Skeletal muscle satellite cell (primary cell): Measurements from ENCODE around the gene PDC.
"Not testable (repeated sequence)": the region's sequence is repeated elsewhere in the genome, so short reads cannot be mapped to it uniquely, and the experiment has no call there.

Experiments
- H3K27me3 ChIP-seq: 2 replicates; pipeline ENCODE4 v1.7.0; 2013; ENCODE audit warnings: low read length; ENCODE audit not compliant: control insufficient read depth, insufficient read depth
- H3K36me3 ChIP-seq: 2 replicates; pipeline ENCODE4 v1.7.0; 2013; ENCODE audit warnings: mild to moderate bottlenecking, control low read depth, low read length; ENCODE audit not compliant: insufficient read depth
- H3K4me1 ChIP-seq: 2 replicates; pipeline ENCODE4 v1.7.0; 2013; ENCODE audit warnings: low read length; ENCODE audit not compliant: control insufficient read depth, insufficient read depth
- H3K4me2 ChIP-seq: 2 replicates; pipeline ENCODE4 v1.7.0; 2013; ENCODE audit warnings: mild to moderate bottlenecking, low read length
- H3K4me3 ChIP-seq: 2 replicates; pipeline ENCODE4 v1.7.0; 2013; ENCODE audit warnings: low read length
- H3K9ac ChIP-seq: 2 replicates; pipeline ENCODE4 v1.7.0; 2013; ENCODE audit warnings: mild to moderate bottlenecking, low read depth, low read length, moderate library complexity
- H3K9me3 ChIP-seq: replicated peaks from 2 replicates; pipeline ENCODE4 v1.7.0; 2013; ENCODE audit warnings: mild to moderate bottlenecking, control low read depth, low read length

Gene PDC

GRCh38 chr1:186426118-186426517 is 34.8 kb downstream of the PDC start:
- no peak overlapping the region for H3K4me3 ChIP-seq
- H3K27me3 ChIP-seq, result no peaks in the 10 kb centered on the region
- no peaks in the 10 kb centered on the region for H3K9me3 ChIP-seq
- no peak overlapping the region for H3K9ac ChIP-seq
- H3K4me1 ChIP-seq, result no peaks in the 10 kb centered on the region
- no peak overlapping the region for H3K4me2 ChIP-seq
- peaks cover under 1% of the 10 kb centered on the region for H3K36me3 ChIP-seq

- no peak overlapping the region for H3K9ac ChIP-seq
- no peak overlapping the region for H3K4me3 ChIP-seq
- H3K36me3 ChIP-seq, result peaks cover 13% of the 10 kb centered on the region
- H3K27me3 ChIP-seq, result no peaks in the 10 kb centered on the region
- no peaks in the 10 kb centered on the region for H3K4me1 ChIP-seq
- no peaks in the 10 kb centered on the region for H3K9me3 ChIP-seq
- no peak overlapping the region for H3K4me2 ChIP-seq
Observed at GRCh38 chr1:186424539-186424938, 36.4 kb downstream of the PDC start.

GRCh38 chr1:186421446-186421845 is 39.5 kb downstream of the PDC start:
- Histone ChIP-seq H3K4me2 (no peak overlapping the region), H3K4me3 (no peak overlapping the region), H3K9me3 (no peaks in the 10 kb centered on the region), H3K4me1 (no peaks in the 10 kb centered on the region), H3K27me3 (no peaks in the 10 kb centered on the region), H3K9ac (no peak overlapping the region), H3K36me3 (peaks cover 25% of the 10 kb centered on the region)

- Histone ChIP-seq H3K9ac (no peak overlapping the region), H3K4me3 (no peak overlapping the region), H3K9me3 (no peaks in the 10 kb centered on the region), H3K4me1 (no peaks in the 10 kb centered on the region), H3K36me3 (peaks cover 25% of the 10 kb centered on the region), H3K27me3 (no peaks in the 10 kb centered on the region), H3K4me2 (no peak overlapping the region)
Observed at GRCh38 chr1:186420923-186421322, 40.0 kb downstream of the PDC start.

- Histone ChIP-seq H3K4me1 (no peaks in the 10 kb centered on the region), H3K4me2 (no peak overlapping the region), H3K9ac (no peak overlapping the region), H3K36me3 (peaks cover 25% of the 10 kb centered on the region), H3K4me3 (no peak overlapping the region), H3K9me3 (no peaks in the 10 kb centered on the region), H3K27me3 (no peaks in the 10 kb centered on the region)
Observed at GRCh38 chr1:186420311-186420710, 40.6 kb downstream of the PDC start.

GRCh38 chr1:186418503-186418902 is 42.4 kb downstream of the PDC start:
- Histone ChIP-seq H3K9ac (no peak overlapping the region), H3K4me2 (no peak overlapping the region), H3K4me3 (no peak overlapping the region), H3K36me3 (peaks cover 28% of the 10 kb centered on the region), H3K27me3 (no peaks in the 10 kb centered on the region), H3K4me1 (no peaks in the 10 kb centered on the region), H3K9me3 (no peaks in the 10 kb centered on the region)

- H3K4me1 ChIP-seq, result no peaks in the 10 kb centered on the region
- no peaks in the 10 kb centered on the region for H3K9me3 ChIP-seq
- H3K27me3 ChIP-seq, result no peaks in the 10 kb centered on the region
- no peak overlapping the region for H3K9ac ChIP-seq
- H3K36me3 ChIP-seq, result peaks cover 22% of the 10 kb centered on the region
- H3K4me3 ChIP-seq, result no peak overlapping the region
- no peak overlapping the region for H3K4me2 ChIP-seq
Observed at GRCh38 chr1:186413319-186413718, 47.6 kb downstream of the PDC start.

- H3K4me2 ChIP-seq, result no peak overlapping the region
- no peak overlapping the region for H3K9ac ChIP-seq
- H3K4me1 ChIP-seq, result no peaks in the 10 kb centered on the region
- peaks cover 47% of the 10 kb centered on the region for H3K36me3 ChIP-seq
- H3K27me3 ChIP-seq, result no peaks in the 10 kb centered on the region
- H3K4me3 ChIP-seq, result no peak overlapping the region
- no peaks in the 10 kb centered on the region for H3K9me3 ChIP-seq
Observed at GRCh38 chr1:186409091-186409490, 51.8 kb downstream of the PDC start.

- peaks cover 4% of the 10 kb centered on the region for H3K4me1 ChIP-seq
- no peak overlapping the region for H3K4me2 ChIP-seq
- no peak overlapping the region for H3K4me3 ChIP-seq
- H3K36me3 ChIP-seq, result peaks cover 46% of the 10 kb centered on the region
- no peak overlapping the region for H3K9ac ChIP-seq
- H3K9me3 ChIP-seq, result no peaks in the 10 kb centered on the region
- H3K27me3 ChIP-seq, result no peaks in the 10 kb centered on the region
Observed at GRCh38 chr1:186404454-186405051, 56.4 kb downstream of the PDC start.

GRCh38 chr1:186403632-186404031 is 57.3 kb downstream of the PDC start:
- Histone ChIP-seq H3K36me3 (peaks cover 47% of the 10 kb centered on the region), H3K4me3 (no peak overlapping the region), H3K9ac (no peak overlapping the region), H3K4me2 (no peak overlapping the region), H3K4me1 (peaks cover 4% of the 10 kb centered on the region), H3K27me3 (no peaks in the 10 kb centered on the region), H3K9me3 (no peaks in the 10 kb centered on the region)

GRCh38 chr1:186401446-186401845 is 59.5 kb downstream of the PDC start:
- not testable (repeated sequence) for H3K9me3 ChIP-seq, H3K9ac ChIP-seq, H3K27me3 ChIP-seq, H3K4me3 ChIP-seq, H3K4me2 ChIP-seq, H3K4me1 ChIP-seq
- peaks cover 43% of the 10 kb centered on the region for H3K36me3 ChIP-seq
